Measurements from ENCODE around the gene USP20. TPM values are rescaled to one million over a fixed set of nuclear protein-coding genes. Genes with fewer than 3 reads are reported as not detected.
"Not testable (repeated sequence)": the region's sequence is repeated elsewhere in the genome, so short reads cannot be mapped to it uniquely, and the experiment has no call there.

The USP20 gene
- polyA plus RNA-seq (ENCODE audit: insufficient read length in 12 of 12): 10 to 100 TPM in 8 of 12 donors, 1 to 10 TPM in 3, not detected in 1; 8.5 to 22.2 (median 11.4) TPM
- long read RNA-seq, donor 1, full-length matches to known transcripts: 2 of 36 reads
- long read RNA-seq, donor 1, partial matches to known transcripts: 15 of 36 reads
- long read RNA-seq, donor 1, other reads (novel, unspliced or antisense): 19 of 36 reads
- long read RNA-seq, donor 2: 0 reads
- long read RNA-seq, donor 3, partial matches to known transcripts: 5 of 15 reads
- long read RNA-seq, donor 3, other reads (novel, unspliced or antisense): 9 of 15 reads
- long read RNA-seq, donor 4, partial matches to known transcripts: 0 of 1 reads
- long read RNA-seq, donor 4, other reads (novel, unspliced or antisense): 0 of 1 reads
- long read RNA-seq, donor 5: 0 reads
- long read RNA-seq, donor 6, partial matches to known transcripts: 5 of 13 reads
- long read RNA-seq, donor 6, other reads (novel, unspliced or antisense): 8 of 13 reads
- long read RNA-seq, donor 7, partial matches to known transcripts: 0 of 9 reads
- long read RNA-seq, donor 7, other reads (novel, unspliced or antisense): 9 of 9 reads
- long read RNA-seq, donor 8, partial matches to known transcripts: 0 of 1 reads
- long read RNA-seq, donor 8, other reads (novel, unspliced or antisense): 0 of 1 reads
- long read RNA-seq, donor 9: 0 reads
- long read RNA-seq, donor 10, full-length matches to known transcripts: 1 of 1 reads
- long read RNA-seq, donor 10, partial matches to known transcripts: 0 of 1 reads
- long read RNA-seq, donor 10, other reads (novel, unspliced or antisense): 0 of 1 reads
- long read RNA-seq, donor 11: 0 reads

- DNase-seq: peak; percentile 98
Observed at GRCh38 chr9:129835128-129835859, at the start of gene USP20, which contains the start of gene C9orf78. Gene USP20, plus strand, starts transcription at chr9:129835458. Its CDS starts 17,098 bp downstream, at chr9:129852556. Gene C9orf78, minus strand, starts transcription at chr9:129835275. Its CDS starts 54 bp downstream, at chr9:129835221.

- DNase-seq: no peak
Observed at GRCh38 chr9:129785866-129786265, 49.4 kb upstream of the USP20 start.

GRCh38 chr9:129786481-129786880 lies 48.8 kb upstream of the USP20 start:
- DNase-seq: no peak

GRCh38 chr9:129794549-129794948 lies 40.7 kb upstream of the USP20 start:
- DNase-seq: no peak

- not testable (repeated sequence) for DNase-seq
Observed at GRCh38 chr9:129796029-129796428, 39.2 kb upstream of the USP20 start.

- DNase-seq: no peak
Observed at GRCh38 chr9:129798973-129799372, 36.3 kb upstream of the USP20 start.

- no peak for DNase-seq
Observed at GRCh38 chr9:129801504-129801903, 33.8 kb upstream of the USP20 start.

- peak; percentile 96 for DNase-seq
Observed at GRCh38 chr9:129802833-129803675, 32.2 kb upstream of the USP20 start, which contains the start of gene TOR1B. Gene TOR1B, plus strand, starts transcription at chr9:129803184. Its CDS starts 29 bp downstream, at chr9:129803213.

GRCh38 chr9:129803676-129804060 lies 31.6 kb upstream of the USP20 start:
- DNase-seq: no peak

GRCh38 chr9:129806061-129806460 lies 29.2 kb upstream of the USP20 start:
- DNase-seq: no peak

GRCh38 chr9:129809346-129809745 lies 25.9 kb upstream of the USP20 start:
- no peak for DNase-seq

GRCh38 chr9:129810116-129810515 lies 25.1 kb upstream of the USP20 start:
- DNase-seq: no peak

- DNase-seq: no peak
Observed at GRCh38 chr9:129810788-129811187, 24.5 kb upstream of the USP20 start.

GRCh38 chr9:129811967-129812363 lies 23.3 kb upstream of the USP20 start:
- DNase-seq: no peak

GRCh38 chr9:129812385-129812784 lies 22.9 kb upstream of the USP20 start:
- DNase-seq: no peak

- no peak for DNase-seq
Observed at GRCh38 chr9:129813661-129814060, 21.6 kb upstream of the USP20 start.

GRCh38 chr9:129814432-129815223 lies 20.6 kb upstream of the USP20 start:
- no peak for DNase-seq

GRCh38 chr9:129815278-129815677 lies 20.0 kb upstream of the USP20 start:
- DNase-seq: no peak

GRCh38 chr9:129816501-129817435 lies 18.5 kb upstream of the USP20 start:
- DNase-seq: no peak

Measured in muscle of arm (tissue), 14 donors.